Neural cell (in vitro differentiated cells): Measurements from ENCODE around the gene MRPL53.

Experiments
- EP300 ChIP-seq: fragments of 450-650 bp; conservative IDR thresholded peaks from 2 replicates; pipeline ENCODE4 v1.6.1; 2014; ENCODE audit warnings: antibody characterized with exemption, mild to moderate bottlenecking, moderate library complexity; ENCODE audit not compliant: poor library complexity, severe bottlenecking
- EZH2 ChIP-seq: fragments of 200-600, 300-800 bp; shearing (Covaris generic), sonication (generic); IDR thresholded peaks from 2 replicates; pipeline ENCODE4 v1.6.1; 2014; ENCODE audit warnings: antibody characterized with exemption, low read length, borderline replicate concordance, mild to moderate bottlenecking; ENCODE audit not compliant: insufficient read depth, poor library complexity, severe bottlenecking
- MXI1 ChIP-seq: fragments of 450-650 bp; conservative IDR thresholded peaks from 2 replicates; pipeline ENCODE4 v1.6.1; 2014; ENCODE audit warnings: antibody characterized with exemption, mild to moderate bottlenecking; ENCODE audit not compliant: poor library complexity, severe bottlenecking
- POLR2AphosphoS5 ChIP-seq: IDR thresholded peaks from 2 replicates; pipeline ENCODE4 v1.6.1; 2012
- RAD21 ChIP-seq: fragments of 450-650 bp; conservative IDR thresholded peaks from 2 replicates; pipeline ENCODE4 v1.6.1; 2014; ENCODE audit warnings: antibody characterized with exemption, mild to moderate bottlenecking, moderate library complexity
- SMC3 ChIP-seq: fragments of 450-650 bp; conservative IDR thresholded peaks from 2 replicates; pipeline ENCODE4 v1.6.1; 2014; ENCODE audit warnings: antibody characterized with exemption, mild to moderate bottlenecking, moderate library complexity; ENCODE audit not compliant: poor library complexity
- TAF1 ChIP-seq: IDR thresholded peaks from 2 replicates; pipeline ENCODE4 v1.6.1; 2012; ENCODE audit warnings: low read depth
- TF ChIP-seq, protein P1 (sequence below): fragments of 450-650 bp; IDR thresholded peaks from 2 replicates; pipeline ENCODE4 v1.5.1; 2014; ENCODE audit warnings: antibody characterized with exemption, mild to moderate bottlenecking, moderate library complexity; ENCODE audit not compliant: poor library complexity, severe bottlenecking

DNA sequence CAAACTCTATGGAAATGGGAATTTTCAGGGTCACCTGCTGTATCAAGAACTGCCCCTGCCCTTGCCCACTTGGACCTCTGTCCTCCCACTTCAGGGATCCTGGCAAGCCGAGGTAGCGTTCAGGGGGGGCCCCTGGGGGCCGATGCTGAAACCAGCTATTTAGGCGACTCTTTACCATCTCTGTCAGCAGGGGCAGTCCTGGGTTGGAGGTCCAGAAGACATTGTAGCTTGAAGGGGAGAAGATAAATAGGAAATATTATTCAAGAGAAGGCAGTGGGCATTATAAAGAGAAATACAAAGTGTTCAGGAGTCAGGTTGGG, 9.7 kb downstream of the MRPL53 start:
- TF ChIP-seq, protein P1, sequence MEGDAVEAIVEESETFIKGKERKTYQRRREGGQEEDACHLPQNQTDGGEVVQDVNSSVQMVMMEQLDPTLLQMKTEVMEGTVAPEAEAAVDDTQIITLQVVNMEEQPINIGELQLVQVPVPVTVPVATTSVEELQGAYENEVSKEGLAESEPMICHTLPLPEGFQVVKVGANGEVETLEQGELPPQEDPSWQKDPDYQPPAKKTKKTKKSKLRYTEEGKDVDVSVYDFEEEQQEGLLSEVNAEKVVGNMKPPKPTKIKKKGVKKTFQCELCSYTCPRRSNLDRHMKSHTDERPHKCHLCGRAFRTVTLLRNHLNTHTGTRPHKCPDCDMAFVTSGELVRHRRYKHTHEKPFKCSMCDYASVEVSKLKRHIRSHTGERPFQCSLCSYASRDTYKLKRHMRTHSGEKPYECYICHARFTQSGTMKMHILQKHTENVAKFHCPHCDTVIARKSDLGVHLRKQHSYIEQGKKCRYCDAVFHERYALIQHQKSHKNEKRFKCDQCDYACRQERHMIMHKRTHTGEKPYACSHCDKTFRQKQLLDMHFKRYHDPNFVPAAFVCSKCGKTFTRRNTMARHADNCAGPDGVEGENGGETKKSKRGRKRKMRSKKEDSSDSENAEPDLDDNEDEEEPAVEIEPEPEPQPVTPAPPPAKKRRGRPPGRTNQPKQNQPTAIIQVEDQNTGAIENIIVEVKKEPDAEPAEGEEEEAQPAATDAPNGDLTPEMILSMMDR: no peak
- TF ChIP-seq TAF1 (no peak), POLR2AphosphoS5 (no peak), EP300 (no peak), EZH2 (no peak), MXI1 (no peak), RAD21 (no peak), SMC3 (no peak)
